Tongue (tissue), 2 donors: Measurements from ENCODE around the gene FLACC1. TPM values are rescaled to one million over a fixed set of nuclear protein-coding genes. Genes with fewer than 3 reads are reported as not detected.
"Not testable (repeated sequence)": the region's sequence is repeated elsewhere in the genome, so short reads cannot be mapped to it uniquely, and the experiment has no call there.

ENCODE experiments used
- DNase-seq: peaks from one replicate; pipeline ENCODE4 v3.0.0-alpha.2; 2015
- total RNA-seq: library from RNA; depleted of rRNA; stranded (reverse); fragments of >200 nt; gene quantifications from one replicate; pipeline ENCODE4 v1.2.3, GENCODE V29; 2014

FLACC1 gene
- total RNA-seq, 1 donor from 2014 or later, result 0.72 TPM

DNA sequence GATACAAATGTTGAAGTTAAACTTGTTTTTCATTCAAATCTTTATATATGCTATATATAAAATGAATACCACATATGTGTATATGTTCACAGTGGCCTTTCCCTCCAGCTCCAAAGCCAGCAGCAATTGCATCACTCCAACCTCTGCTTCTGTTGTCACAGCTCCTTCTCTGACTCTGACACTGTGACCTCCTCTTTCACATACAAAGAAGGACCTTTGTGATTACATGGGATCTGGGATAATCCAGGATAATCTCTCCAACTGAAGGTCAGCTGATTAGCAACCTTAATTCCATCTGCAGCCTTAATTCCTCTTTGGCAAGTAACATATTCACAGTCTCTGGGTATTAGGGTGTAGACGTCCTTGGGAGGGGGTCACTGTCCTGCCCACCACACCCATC, 8.4 kb downstream of the FLACC1 start:
- DNase-seq, result no peak

DNA sequence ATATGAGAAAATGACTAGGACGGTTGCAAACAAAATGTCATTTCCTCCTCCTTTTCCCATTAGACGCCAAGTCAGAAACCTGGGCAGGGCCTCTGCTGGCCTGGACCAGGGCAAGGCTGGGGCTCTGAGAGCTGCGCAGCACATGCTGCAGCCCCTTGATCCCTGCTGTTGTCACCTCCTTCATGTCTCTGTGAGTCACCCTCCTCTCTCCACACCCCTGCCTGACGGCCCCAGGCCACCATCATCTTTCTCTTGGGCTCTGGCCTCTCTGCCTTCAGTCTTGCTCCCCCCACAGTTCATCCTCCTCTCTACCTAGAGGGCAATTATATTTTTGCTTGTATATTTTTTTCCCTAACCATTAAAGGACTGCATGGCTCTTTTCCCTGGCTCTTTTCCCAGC, 10.0 kb downstream of the FLACC1 start:
- DNase-seq, result no peak

DNA sequence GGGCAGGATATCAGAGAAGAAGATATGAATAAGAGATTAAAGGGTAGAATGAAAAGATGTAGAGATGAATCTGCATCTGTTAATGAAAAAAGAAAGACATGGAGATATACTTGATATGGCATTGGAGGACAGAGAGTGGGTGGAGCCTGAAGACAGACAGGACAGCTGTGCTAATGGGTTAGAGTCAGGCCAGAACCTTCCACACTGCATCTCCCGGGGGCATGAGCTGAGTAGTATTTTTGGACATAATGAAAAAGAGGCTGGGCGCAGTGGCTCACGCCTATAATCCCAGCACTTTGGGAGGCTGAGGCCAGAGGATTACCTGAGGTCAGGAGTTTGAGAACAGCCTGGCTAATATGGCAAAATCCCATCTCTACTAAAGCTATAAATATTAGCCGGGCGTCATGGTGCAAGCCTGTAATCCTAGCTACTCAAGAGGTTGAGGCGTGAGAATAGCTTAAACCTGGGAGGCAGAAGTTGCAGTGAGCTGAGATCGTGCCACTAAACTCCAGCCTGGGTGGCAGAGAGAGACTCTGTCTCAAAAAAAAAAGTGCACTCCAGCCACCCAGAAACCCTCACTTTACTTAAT, 11.4 kb downstream of the FLACC1 start:
- DNase-seq, result peak; percentile 73

DNA sequence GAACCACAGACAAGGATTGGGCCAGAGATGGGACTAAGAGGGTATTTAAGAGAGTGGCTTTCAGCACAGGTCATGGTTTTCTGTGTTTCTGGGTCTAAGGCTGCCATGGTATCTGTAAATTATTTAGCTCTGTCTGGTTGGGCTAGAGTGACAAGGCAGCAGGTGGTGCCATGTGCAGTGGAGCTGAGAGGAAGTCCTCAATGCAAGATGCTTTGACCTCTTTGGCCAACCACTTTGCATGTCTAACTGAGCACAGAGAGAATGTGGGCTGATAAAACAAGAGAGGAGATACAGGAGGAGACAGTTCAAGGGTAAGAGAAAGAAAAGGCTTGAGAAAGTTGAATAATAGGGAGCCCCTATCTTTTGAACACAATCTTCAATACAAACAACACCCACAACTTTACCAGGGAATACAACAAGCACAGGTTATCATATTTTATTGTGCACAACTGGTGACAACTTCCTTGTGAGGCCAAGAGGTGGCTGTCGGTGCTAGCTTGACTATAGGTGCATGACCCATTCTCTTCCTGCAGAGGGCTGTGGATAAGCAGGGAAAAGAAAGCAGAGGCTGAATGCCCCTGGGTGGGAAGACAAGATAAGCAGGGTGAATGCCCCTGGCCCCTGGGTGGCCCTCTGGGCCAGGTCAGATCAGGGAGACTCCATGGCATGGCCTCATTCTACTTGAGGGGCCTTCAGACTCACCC, 12.3 kb downstream of the FLACC1 start:
- DNase-seq, result no peak

DNA sequence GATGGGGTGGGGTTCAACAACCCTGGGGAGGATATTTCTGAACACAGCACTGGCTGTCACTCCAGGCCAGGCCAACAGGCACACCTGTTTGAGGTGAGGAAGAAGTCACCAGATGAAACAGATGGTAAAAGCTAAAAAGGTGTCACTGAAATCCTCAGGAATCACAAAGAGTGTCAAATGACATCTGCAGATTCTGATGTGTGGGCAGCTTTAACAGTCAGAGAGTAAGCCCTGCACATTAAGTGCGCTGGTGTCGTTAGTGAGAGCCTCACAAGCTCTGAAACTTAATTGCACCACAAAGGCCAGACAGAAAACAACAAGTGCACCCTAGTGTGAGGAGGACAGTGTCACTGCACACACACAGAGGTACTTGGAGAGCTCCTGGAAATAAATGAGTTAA, 13.6 kb downstream of the FLACC1 start:
- no peak for DNase-seq

DNA sequence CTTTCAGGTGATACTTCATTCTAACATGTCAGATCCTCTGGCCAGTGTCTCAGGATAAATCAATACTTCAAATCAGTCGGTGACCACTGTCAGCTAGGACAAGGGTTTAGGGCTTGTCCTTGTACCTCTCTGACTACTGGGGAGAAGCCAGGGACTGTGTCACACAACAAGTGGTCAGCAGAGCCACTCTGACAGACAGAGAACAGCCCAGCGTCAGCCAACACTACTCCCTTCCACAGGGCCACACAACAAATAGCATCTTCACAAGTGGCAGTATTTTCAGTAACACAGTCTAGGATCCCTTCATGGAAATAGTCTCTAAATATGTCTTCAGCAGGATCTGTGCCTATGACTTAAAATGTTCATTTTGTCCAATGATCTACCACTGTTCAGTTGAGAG, 14.2 kb downstream of the FLACC1 start:
- no peak for DNase-seq

DNA sequence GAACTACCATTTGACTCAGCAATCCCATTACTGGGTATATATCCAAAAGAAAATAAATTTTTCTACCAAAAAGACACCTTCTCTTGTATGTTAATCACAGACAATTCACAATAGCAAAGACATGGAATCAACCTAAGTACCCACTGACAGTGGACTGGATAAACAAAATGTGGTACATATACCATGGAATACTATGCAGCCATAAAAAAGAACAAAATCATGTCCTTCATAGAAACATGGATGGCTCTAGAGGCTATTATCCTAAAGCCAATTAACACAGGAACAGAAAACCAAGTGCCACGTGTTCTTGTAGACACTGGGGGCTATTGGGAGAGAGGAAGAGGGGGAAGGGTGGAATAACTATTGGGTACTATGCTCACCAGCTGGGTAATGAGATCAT, 27.7 kb downstream of the FLACC1 start:
- no peak for DNase-seq

DNA sequence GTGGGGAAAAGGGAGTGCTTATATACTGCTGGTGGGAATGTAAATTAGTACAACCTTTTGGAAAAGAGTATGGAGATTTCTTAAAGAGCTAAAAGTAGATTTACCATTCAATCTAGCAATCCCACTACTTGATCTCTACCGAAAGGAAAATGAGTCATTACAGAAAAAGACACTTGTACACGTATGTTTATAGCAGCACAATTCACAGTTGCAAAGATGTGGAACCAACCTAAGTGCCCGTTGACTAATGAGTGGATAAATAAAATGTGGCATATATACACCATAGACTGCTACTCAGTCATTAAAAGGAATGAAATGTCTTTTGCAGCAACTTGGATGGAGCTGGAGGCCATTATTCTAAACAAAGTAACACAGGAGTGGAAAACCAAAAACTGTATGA, 29.5 kb downstream of the FLACC1 start:
- no peak for DNase-seq

DNA sequence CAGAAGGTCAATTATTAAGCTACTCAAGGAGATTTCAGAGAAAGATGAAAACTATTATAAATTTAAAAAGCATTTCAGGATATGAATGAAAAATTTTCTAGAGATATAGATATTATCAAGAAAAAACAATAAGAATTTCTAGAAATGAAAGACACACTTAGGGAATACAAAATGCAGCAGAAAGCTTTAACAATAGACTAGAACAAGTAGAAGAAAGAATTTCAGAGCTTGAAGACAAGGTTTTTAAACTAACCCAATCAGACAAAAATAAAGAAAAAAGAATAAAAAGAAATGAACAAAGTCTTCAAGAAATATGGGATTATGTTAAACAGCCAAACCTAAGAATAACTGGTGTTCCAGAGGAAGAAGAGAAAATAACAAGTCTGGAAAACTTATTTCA, 34.4 kb downstream of the FLACC1 start:
- no peak for DNase-seq

DNA sequence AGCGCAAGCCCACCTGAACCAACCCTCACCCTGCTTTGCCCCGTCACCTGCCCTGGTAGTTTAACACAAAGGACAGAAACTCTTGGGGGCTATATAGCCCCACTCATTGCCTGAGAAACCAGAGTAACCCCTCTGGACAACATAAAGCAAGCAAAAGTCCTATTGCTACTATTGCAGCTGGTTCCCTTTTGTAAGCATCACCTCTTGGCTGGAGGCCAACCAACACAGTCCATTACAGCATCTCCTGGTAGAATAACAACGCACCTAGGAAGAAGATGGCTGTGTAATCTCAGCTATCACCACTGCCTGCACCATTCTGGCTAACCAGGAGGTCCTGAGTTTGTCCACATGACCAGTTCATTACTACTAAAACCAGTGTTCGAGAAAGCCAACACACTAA, 36.4 kb downstream of the FLACC1 start:
- no peak for DNase-seq

DNA sequence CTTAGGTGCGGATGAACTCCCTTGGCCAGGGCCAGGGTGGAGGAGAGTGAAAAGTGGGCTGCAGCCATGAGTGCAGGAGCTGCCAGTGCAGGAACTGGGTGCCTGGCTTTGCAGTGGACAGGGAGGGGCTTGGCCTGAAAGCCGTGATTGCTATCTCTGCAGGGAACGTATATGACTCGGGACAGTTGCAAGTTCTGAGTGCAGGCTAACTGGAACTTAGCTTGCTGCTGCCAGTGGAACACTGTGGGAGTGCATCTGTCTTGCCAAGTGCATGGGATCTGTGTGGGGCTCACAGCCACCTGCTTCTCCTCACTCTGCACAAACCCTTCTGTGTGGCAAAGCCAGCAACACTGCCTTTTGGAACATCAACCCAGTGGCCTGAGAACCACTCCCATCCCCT, 36.9 kb downstream of the FLACC1 start:
- no peak for DNase-seq

DNA sequence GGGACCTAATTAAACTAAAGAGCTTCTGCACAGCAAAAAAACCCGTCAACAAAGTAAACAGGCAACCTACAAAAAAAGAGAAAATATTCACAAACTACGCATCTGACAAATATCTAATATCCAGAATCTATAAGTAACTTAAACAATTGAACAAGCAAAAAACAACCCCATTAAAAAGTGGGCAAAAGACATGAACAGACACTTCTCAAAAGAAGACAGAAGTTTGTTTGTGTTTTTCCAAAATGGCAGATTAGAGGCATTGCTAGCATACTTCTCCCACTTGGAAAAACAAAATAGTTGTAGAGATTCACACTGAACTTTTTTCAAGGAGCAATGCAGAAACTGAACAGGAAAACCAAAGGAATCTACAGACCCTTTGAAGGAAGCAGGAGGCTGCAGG, 37.6 kb downstream of the FLACC1 start:
- DNase-seq, result no peak

DNA sequence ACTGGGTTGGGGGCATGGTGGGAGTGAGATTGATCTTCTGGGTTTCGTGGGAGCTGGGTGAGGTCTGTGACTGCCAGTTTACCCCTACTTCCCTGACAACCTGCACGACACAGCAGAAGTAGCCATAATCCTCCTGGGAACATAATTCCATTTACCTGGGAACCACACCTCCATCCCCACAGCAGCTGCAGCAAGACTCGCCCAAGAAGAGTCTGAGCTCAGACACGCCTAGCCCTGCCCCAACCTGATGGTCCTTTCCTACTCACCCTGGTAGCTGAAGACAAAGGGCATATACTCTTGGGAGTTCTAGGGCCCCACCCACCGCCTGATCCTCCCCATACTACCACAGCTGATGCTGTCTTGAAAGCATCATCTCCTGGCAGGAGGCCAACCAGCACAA, 43.8 kb downstream of the FLACC1 start:
- peak; percentile 1 for DNase-seq

DNA sequence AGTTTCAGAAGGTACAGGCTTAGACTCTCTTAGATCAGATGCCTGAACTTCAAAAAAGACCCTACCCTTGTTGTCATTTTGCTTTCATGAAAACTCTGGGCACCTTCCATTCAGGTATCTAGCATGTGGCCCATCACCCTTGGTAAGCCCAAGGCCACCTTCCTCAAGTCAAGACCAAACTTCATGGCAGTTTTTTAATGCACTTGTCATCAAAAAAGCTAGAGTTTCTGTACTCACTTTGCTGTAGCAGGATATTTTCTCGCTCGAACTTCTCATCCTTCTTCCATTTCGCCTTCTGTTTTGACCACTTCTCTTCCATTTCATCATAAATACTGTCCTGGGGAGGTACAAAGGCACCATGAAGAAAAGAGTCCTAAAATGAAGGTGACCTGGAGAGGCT, 48.2 kb downstream of the FLACC1 start:
- no peak for DNase-seq

DNA sequence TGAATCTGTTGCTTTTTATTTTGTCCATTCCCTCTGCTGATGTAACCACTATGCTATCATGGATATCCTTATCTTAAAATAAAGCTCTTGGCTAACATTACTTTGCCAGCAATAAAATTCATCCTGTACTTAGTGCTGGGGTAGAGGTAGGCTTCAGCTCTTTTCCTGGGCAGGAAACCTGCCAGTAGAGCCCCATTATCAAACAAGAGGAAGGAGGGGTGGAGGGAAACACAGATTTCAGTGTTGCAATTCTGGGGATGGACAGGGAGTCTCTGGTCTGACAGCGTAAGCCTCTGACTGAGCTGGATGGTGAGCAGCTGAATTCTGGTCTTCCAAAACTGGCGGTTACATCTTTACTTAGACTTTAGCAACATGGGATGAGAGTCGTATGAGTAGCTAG, 49.3 kb downstream of the FLACC1 start:
- DNase-seq, result no peak

DNA sequence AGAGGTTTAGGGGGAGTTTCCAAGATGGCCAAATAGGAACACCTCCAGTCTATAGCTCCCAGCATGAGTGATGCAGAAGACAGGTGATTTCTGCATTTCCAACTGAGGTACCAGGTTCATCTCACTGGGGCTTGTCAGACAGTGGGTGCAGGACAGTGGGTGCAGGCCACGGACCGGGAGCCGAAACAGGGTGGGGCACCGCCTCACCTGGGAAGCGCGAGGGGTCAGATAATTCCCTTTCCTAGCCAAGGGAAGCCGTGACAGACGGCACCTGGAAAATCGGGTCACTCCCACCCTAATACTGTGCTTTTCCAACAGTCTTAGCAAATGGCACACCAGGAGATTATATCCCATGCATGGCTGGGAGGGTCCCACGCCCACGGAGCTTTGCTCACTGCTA, 57.2 kb downstream of the FLACC1 start:
- not testable (repeated sequence) for DNase-seq

DNA sequence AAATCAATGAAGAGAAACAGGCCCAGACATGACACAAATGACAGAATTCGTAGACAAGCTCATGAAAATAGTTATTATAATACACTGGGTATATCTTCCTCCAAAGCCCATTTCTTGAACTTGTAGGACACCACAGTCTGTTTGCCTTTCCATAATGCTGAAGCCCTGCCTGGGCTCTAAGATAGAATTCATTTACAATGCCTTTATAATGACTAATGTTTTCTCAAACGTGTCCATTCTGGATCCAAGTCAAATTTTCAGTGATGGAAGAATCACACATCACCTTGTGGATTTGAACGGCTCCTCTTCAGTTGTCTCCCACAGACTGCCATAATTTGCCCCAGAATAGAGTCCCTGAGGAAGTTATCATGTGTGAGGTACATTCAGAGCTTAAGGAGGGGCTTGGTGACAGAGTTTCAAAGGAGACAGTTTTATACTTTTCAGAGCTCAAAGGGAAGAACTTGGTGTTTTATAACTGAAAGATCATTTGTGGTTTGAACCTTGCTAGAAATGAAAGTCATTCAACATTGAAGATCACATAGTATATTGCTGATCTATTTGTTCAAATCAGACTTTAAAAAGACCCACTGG, 58.6 kb downstream of the FLACC1 start:
- no peak for DNase-seq

DNA sequence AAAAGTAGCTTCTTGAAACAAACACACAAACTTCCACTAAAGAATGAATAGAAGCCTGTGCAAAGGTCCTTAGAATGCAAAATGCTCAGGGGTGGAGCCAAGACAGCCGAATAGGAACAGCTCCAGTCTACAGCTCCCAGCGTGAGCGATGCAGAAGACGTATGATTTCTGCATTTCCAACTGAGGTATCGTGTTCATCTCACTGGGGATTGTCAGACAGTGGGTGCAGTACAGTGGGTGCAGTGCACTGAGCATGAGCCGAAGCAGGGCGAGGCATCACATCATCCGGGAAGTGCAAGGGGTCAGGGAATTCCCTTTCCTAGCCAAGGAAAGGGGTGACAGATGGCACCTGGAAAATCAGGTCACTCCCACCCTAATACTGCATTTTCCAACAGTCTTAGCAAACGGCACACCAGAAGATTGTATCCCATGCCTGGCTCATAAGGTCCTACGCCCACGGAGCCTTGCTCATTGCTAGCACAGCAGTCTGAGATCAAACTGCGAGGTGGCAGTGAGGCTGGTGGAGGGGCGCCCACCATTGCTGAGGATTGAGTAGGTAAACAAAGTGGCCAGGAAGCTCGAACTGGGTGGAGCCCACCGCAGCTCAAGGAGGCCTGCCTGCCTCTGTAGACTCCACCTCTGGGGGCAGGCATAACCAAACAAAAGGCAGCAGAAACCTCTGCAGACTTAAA, 66.5 kb downstream of the FLACC1 start:
- not testable (repeated sequence) for DNase-seq

DNA sequence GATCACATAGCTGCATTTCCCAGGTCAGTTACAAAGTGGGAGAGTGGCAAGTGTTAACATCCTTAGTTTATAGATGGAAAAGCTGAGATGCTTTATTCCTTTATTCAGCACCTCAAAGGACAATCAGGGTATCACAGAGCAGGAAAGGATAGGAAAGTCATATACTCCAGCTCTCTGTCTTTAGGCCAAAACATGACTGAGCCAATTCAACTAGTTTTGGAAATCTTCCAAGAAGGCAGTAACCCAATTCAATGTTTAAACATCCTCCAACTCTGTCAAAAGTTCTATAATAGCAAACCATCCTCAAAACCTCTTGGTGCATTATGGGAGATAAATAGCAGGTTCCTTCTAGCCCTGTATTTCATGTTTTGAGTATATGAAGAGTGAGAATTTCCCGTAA, 71.6 kb downstream of the FLACC1 start:
- no peak for DNase-seq

DNA sequence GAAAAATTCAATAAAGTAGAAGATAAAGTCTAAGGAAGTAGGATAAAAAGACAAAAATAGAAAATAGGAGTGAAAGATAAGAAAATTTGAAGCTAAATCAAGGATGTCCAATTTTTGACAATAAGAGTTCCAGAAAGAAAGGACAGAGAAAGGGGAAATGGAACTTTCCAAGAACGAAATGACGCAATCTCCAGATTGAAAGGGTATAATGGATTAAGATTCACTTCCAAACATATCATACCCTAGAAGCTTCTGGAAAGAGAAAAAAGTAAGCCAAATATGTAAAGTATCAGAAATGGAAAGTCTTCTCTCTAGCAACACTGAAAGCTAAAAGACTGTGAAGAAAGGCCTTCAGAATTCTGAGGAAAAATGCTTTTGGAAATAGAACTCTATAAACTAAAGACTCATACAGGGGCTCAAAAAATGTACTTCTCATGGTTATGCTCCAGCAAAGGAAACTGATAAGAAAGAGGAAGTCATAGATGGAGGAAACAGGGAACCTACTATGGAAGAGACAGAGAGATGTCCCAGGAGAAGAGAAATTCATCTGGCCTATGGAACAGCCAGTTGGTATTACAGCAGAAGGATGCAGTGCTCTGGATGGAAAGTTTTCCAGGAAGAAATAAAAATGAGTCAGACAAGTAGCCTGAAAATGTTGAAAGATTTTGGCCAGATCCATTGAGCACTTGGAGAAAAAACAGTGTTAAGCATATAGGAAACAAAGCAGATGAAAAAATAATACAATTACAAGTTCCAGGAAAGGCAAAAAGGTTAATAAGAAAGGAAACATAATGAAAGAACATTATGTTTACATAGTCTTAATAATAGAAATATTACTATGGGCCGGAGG, 76.7 kb downstream of the FLACC1 start:
- no peak for DNase-seq

DNA sequence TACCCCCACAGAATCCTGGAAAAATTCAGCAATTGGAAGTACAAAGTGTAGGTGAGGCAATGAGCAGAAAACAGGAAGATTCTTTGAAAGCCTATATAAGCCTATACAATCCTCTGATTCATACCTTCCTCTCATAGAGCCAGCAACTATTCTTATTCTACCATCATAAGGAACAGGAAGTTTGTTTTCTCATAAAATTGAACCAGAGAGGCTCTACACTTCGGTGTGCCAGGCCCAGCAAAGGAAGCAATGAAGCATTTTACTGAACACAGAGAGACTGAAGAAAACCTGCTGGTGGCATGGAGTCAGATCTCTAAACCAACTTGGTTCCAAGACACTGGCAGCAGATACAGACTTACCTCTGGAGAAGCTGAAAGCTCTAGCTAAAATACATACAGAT, 78.1 kb downstream of the FLACC1 start:
- DNase-seq, result no peak

DNA sequence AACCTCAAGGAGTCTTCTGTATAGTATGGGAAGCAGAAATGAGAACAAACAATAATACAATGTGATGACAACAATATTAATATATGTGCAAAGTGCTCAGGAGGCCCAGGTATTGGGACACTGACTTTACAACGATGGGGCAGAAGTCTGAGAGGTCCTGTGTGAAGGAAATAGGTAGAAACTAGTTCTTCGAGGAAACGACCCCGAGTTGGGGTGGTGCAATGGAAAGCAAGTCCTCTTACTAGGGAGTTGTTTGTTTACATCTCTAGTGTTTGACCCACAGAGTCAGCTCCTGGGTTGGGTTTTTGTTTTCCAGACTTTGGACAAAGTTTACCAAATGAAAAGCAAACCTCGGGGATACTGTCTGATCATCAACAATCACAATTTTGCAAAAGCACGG, 80.6 kb downstream of the FLACC1 start:
- DNase-seq, result no peak

DNA sequence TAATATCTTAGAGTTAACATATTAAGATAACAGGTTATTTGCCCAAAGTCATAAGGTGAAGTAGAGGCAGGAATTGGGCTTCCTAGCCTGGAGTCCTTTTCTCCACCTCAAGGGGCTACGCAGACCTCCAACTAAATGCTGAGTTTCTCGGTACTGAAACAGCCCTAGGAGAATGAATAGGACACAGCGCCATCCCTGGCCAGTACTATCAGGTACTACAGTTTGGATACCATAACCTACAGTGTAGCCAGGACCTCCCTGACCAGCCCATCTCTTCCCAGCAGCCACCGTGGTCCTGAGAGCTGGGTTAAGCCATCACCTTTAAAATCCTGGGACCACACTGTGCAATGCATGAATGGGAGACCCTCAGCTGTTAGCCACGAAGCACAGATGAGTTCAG, 81.2 kb downstream of the FLACC1 start:
- no peak for DNase-seq
